Stimulated activated naive B cell treated with anti-CD40 and anti-IgM and Interleukin-4, amounts not matched to agents 10 μg/mL and 1 μg/mL and 100 μg/mL, for 72 hours (primary cell): Measurements from ENCODE around the gene JSRP1.

Experiments
- ATAC-seq, 2 donors: fragments of 150-1000 bp; cut with Tn5 transposase; replicated peaks; 2 replicates each; pipeline ENCODE4 v1.10.0; 2021; ENCODE audit warnings: moderate library complexity in 1 of 2
- DNase-seq: peaks from one replicate; pipeline ENCODE4 v3.0.0; 2021
- H3K27ac Mint-ChIP-seq: one replicate; pipeline ENCODE4 v1.8.0; 2022; ENCODE audit warnings: mild to moderate bottlenecking, mixed read lengths
- H3K27me3 Mint-ChIP-seq, 2 donors: one replicate each; pipeline ENCODE4 v1.8.0; 2022; ENCODE audit warnings: mixed read lengths in 2 of 2
- H3K36me3 Mint-ChIP-seq, 2 donors: one replicate each; pipeline ENCODE4 v1.8.0; 2022; ENCODE audit warnings: mixed read lengths in 2 of 2, mild to moderate bottlenecking in 1 of 2
- H3K4me1 Mint-ChIP-seq, 2 donors: one replicate each; pipeline ENCODE4 v1.8.0; 2022; ENCODE audit warnings: mixed read lengths in 2 of 2, mild to moderate bottlenecking in 1 of 2
- H3K4me3 Mint-ChIP-seq, 2 donors: one replicate each; pipeline ENCODE4 v1.8.0; 2022; ENCODE audit warnings: mild to moderate bottlenecking in 2 of 2, mixed read lengths in 2 of 2, moderate library complexity in 1 of 2
- H3K9me3 Mint-ChIP-seq, 2 donors: one replicate each; pipeline ENCODE4 v1.8.0; 2022; ENCODE audit warnings: mixed read lengths in 2 of 2, mild to moderate bottlenecking in 1 of 2

JSRP1 gene

DNA sequence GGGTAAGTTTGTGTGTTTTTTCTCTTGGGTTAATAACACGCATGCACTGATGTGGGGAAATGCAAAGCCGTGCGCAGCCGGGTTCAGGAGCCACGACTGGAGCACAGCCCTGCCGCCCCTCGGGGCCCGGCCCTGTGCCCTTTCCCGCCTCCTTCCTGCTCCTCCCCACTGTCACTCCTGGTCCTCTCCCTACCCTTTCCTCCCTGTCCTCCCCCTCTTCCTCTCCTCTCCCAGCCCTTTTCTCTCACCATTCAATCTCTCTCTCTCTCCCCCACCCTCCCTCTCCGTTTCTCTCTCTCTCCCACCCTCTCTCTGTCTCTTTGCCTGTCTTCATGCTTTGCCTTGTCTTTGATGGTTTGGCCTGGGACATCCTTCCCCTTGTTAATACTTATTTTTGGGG, 47.2 kb downstream of the JSRP1 start:
- H3K27ac Mint-ChIP-seq: no peak overlapping the region
- H3K36me3 Mint-ChIP-seq: peaks cover 58 to 65% of the 10 kb centered on the region in 2 donors
- H3K27me3 Mint-ChIP-seq: no peaks in the 10 kb centered on the region
- H3K9me3 Mint-ChIP-seq: no peaks in the 10 kb centered on the region
- H3K4me1 Mint-ChIP-seq: peaks cover 8 to 15% of the 10 kb centered on the region in 2 donors
- ATAC-seq: no peak
- no peak overlapping the region for H3K4me3 Mint-ChIP-seq
- no peak for DNase-seq

DNA sequence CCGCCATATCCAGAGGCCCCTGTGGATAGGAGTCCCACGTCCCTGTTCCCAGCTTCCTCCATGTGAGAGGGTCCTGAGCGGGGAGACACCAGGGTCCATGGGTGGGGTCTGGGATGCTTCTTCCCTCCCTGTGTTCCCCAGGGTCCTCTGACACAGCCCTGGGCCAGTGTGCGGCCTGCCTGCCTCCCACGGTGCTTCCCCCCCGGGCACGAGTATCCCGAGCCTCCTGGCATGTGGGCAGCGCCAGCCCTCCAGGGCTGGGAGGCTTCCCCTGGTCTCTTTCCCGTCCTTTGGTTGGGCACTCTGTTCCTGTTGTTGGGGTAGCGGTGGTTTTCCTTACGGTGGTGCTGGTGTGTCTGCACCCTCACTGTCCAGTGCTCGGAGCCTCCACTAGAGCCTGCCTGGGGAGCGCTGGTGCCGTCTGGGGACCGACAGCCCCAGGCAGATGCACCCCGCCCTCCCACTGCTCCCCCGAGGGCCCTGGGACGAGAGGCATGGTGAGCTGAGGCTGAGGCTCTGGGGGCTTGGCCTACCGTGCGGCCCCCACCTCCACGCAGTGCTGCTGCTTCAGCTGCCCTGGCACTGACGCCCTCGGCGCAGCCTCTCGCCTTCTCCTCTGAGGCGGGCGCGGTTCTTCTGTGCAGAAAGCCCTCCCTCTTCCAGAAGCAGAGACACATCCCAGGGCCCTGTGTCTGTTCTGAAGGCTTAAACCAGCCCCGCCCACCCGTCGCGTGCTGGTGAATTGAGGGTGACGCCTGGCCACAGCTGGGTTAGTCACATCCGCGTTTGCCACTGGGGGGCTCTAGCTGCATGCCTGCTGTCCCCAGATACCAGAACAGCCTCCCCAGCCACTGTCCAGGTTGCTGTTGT, 48.0 kb downstream of the JSRP1 start:
- H3K9me3 Mint-ChIP-seq: no peaks in the 10 kb centered on the region
- no peaks in the 10 kb centered on the region for H3K27me3 Mint-ChIP-seq
- ATAC-seq (peak; percentile 33 to 54), DNase-seq (no peak)
- peaks cover 57 to 65% of the 10 kb centered on the region in 2 donors for H3K36me3 Mint-ChIP-seq
- H3K4me1 Mint-ChIP-seq: peaks cover 8 to 11% of the 10 kb centered on the region in 2 donors
- peak overlapping the region; percentile 81 for H3K27ac Mint-ChIP-seq
- H3K4me3 Mint-ChIP-seq: no peak overlapping the region

DNA sequence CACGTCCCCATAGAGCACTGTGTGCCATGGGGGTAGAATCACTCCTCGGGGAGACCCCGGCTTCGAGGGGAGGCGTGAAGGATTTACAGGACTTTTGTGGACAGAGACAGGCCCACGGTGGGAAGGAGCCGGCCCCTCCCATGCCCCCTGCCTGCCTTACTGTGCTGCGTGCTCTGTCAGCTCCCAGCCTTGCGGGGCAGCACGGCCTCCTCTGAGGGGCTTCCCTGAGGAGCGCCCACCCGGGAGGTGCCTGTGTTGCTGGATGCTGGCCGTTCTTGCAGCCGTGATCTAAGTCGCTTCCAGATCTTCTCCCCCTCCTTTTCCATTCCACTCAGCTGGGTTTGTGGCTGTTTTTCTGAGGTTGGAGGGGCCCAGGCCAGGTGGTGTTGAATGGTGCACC, 49.2 kb downstream of the JSRP1 start:
- ATAC-seq (no peak), DNase-seq (no peak)
- Mint-ChIP-seq H3K36me3 (peaks cover 50 to 65% of the 10 kb centered on the region in 2 donors), H3K27ac (peak overlapping the region; percentile 63), H3K4me3 (no peak overlapping the region), H3K9me3 (no peaks in the 10 kb centered on the region), H3K27me3 (no peaks in the 10 kb centered on the region), H3K4me1 (peaks cover 8 to 10% of the 10 kb centered on the region in 2 donors)

DNA sequence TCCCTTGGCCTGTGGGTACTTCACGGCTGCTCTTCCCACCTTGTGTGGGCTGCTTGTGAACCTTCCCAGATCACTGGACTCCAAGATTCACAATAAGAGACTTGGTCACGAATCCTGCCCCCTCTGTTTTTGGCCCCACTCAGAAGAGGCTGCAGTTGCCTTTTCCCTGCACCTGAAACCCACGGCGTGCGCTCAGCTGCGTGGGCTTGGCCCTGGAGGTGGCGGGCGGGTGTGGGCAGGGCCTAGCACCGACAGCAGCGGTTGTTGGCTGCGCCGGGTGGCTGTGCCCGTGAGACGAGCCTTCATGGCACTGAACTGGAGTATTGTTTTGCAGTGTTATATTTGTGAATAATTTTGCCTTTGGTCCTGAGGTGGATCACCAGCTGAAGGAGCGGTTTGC, 53.9 kb downstream of the JSRP1 start:
- no peak overlapping the region for H3K27ac Mint-ChIP-seq
- H3K4me3 Mint-ChIP-seq: no peak overlapping the region
- DNase-seq (no peak), ATAC-seq (no peak)
- peaks cover 46 to 57% of the 10 kb centered on the region in 2 donors for H3K36me3 Mint-ChIP-seq
- H3K4me1 Mint-ChIP-seq: peaks cover 16 to 20% of the 10 kb centered on the region in 2 donors
- H3K27me3 Mint-ChIP-seq: no peaks in the 10 kb centered on the region
- no peaks in the 10 kb centered on the region for H3K9me3 Mint-ChIP-seq
